ENCODE results near the gene MOB3B. TPM values are rescaled to one million over a fixed set of nuclear protein-coding genes. Genes with fewer than 3 reads are reported as not detected.

Gene MOB3B
- total RNA-seq, 1 donor from 2014 or later = 14.0 TPM

DNA sequence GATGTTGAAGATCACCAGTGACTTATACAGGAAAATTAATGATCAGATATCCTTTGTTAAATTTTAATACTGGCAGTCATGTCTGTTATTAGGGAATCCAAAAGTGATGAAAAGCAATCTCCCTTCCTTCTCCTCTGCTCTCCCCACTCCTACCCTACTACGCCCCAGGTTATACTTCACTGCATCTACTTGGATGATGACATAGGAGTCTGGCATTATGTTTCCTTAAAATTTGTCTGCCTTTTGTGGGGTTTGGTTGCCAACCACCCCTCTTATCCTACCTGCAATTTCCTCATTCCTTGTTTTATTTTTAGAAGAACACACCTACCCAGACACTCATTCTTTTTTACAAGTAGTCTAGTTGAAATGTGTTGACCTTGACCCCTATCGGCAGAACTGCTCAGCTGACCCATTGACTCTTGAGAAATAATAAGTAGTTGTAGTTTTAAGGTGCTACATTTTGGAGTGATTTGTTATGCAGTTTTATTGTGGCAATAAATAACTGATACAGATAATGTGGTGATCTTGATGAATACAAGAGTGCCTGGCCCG is 5.1 kb upstream of the MOB3B start:
- Histone ChIP-seq H4K20me1 (ENCODE audit: low read depth) (no peaks in the 10 kb centered on the region), H3K4me1 (peaks cover 32% of the 10 kb centered on the region), H3K79me2 (ENCODE audit: low read depth) (no peaks in the 10 kb centered on the region), H3K9me3 (ENCODE audit: low read depth) (no peaks in the 10 kb centered on the region), H3K9ac (no peak overlapping the region), H3K4me2 (no peak overlapping the region), H3K27ac (no peak overlapping the region), H2AFZ (replicated peaks) (no peak overlapping the region), H3K4me3 (no peak overlapping the region), H3F3A (ENCODE audit: low read depth) (no peaks in the 10 kb centered on the region), H3K27me3 (no peaks in the 10 kb centered on the region), H3K36me3 (no peaks in the 10 kb centered on the region)
- Mint-ChIP-seq H3K9me3 (no peaks in the 10 kb centered on the region), H3K4me3 (no peak overlapping the region), H3K27ac (no peak overlapping the region), H3K27me3 (ENCODE audit: insufficient read depth, low read depth) (no peaks in the 10 kb centered on the region), H3K4me1 (peaks cover 43% of the 10 kb centered on the region), H3K36me3 (peaks cover 14% of the 10 kb centered on the region)
- no peak for DNase-seq (ENCODE audit: low spot score)
- no peak for TF ChIP-seq EZH2 (IDR thresholded peaks at IDR 0.05)
- no peak for TF ChIP-seq EZH2phosphoT487 (IDR thresholded peaks at IDR 0.05)
- TF ChIP-seq, protein P1, sequence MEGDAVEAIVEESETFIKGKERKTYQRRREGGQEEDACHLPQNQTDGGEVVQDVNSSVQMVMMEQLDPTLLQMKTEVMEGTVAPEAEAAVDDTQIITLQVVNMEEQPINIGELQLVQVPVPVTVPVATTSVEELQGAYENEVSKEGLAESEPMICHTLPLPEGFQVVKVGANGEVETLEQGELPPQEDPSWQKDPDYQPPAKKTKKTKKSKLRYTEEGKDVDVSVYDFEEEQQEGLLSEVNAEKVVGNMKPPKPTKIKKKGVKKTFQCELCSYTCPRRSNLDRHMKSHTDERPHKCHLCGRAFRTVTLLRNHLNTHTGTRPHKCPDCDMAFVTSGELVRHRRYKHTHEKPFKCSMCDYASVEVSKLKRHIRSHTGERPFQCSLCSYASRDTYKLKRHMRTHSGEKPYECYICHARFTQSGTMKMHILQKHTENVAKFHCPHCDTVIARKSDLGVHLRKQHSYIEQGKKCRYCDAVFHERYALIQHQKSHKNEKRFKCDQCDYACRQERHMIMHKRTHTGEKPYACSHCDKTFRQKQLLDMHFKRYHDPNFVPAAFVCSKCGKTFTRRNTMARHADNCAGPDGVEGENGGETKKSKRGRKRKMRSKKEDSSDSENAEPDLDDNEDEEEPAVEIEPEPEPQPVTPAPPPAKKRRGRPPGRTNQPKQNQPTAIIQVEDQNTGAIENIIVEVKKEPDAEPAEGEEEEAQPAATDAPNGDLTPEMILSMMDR (IDR thresholded peaks at IDR 0.05) = no peak

DNA sequence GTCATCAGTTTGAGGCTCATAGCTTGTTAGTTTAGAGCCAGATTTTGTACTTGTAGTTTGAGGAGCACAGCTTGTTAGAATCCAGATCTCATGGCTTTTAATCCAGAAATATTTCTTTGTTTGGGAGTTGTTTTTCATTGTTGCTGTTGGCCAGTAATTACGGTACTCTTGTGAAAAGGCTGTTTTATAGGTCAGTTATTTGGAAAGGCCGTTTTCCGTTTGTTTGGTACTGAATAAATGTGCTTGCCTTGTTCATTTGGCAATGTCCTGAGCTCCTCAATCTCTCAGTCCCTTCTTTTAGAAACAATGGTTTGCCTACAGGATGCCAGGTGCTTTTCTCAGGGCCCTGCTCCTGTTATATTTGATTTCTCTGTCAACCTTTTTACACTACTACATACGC is 4.5 kb upstream of the MOB3B start:
- Histone ChIP-seq H3K9ac (no peak overlapping the region), H3K27ac (no peak overlapping the region)

DNA sequence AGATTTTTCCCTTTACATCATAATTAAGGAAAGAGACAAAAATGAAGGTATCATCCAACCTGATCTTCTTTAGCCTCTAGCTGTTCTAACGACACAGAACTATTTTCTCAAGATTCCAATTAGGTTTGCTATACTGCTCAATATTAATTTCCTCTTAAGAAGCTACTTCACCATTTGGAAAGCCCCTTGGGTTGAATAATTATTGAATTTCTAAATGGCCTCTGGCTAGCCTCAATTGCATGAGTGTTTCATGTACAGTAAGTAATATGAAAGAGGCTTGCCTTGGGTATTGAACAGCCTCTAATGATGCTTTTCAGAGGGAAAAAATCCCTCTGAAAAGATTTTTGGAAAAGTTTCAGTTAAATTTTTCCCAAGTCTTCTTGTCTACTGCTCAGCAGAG is 3.7 kb upstream of the MOB3B start:
- Histone ChIP-seq H3K79me2 (ENCODE audit: low read depth) (no peaks in the 10 kb centered on the region), H3K27ac (no peak overlapping the region), H3K36me3 (no peaks in the 10 kb centered on the region), H3F3A (ENCODE audit: low read depth) (peaks cover 11% of the 10 kb centered on the region), H3K4me1 (peaks cover 32% of the 10 kb centered on the region), H3K27me3 (no peaks in the 10 kb centered on the region), H2AFZ (replicated peaks) (no peak overlapping the region), H3K4me3 (no peak overlapping the region), H3K9me3 (ENCODE audit: low read depth) (no peaks in the 10 kb centered on the region), H3K9ac (no peak overlapping the region), H3K4me2 (no peak overlapping the region), H4K20me1 (ENCODE audit: low read depth) (no peaks in the 10 kb centered on the region)
- Mint-ChIP-seq H3K4me3 (no peak overlapping the region), H3K36me3 (peaks cover 14% of the 10 kb centered on the region), H3K27ac (no peak overlapping the region), H3K9me3 (no peaks in the 10 kb centered on the region), H3K4me1 (peaks cover 40% of the 10 kb centered on the region), H3K27me3 (ENCODE audit: insufficient read depth, low read depth) (no peaks in the 10 kb centered on the region)
- TF ChIP-seq EZH2 (IDR thresholded peaks at IDR 0.05) (no peak), EZH2phosphoT487 (IDR thresholded peaks at IDR 0.05) (no peak)
- TF ChIP-seq, protein P1 (IDR thresholded peaks at IDR 0.05) = no peak
- no peak for DNase-seq (ENCODE audit: low spot score)

More for the DNA sequence above, 4.5 kb upstream of the MOB3B start:
- TF ChIP-seq EZH2phosphoT487 (IDR thresholded peaks at IDR 0.05) (no peak), EZH2 (IDR thresholded peaks at IDR 0.05) (no peak)
- TF ChIP-seq, protein P1 (IDR thresholded peaks at IDR 0.05) = no peak
- no peaks in the 10 kb centered on the region for H4K20me1 ChIP-seq (ENCODE audit: low read depth)
- H3K36me3 ChIP-seq = no peaks in the 10 kb centered on the region
- H3K27me3 ChIP-seq = no peaks in the 10 kb centered on the region
- Mint-ChIP-seq H3K36me3 (peaks cover 14% of the 10 kb centered on the region), H3K4me3 (no peak overlapping the region), H3K4me1 (peaks cover 44% of the 10 kb centered on the region), H3K9me3 (no peaks in the 10 kb centered on the region), H3K27ac (no peak overlapping the region), H3K27me3 (ENCODE audit: insufficient read depth, low read depth) (no peaks in the 10 kb centered on the region)
- H3K4me3 ChIP-seq = no peak overlapping the region
- H3K4me1 ChIP-seq = peaks cover 32% of the 10 kb centered on the region
- no peak overlapping the region for H2AFZ ChIP-seq (replicated peaks)
- no peak for DNase-seq (ENCODE audit: low spot score)
- H3F3A ChIP-seq (ENCODE audit: low read depth) = peaks cover 3% of the 10 kb centered on the region
- H3K9me3 ChIP-seq (ENCODE audit: low read depth) = no peaks in the 10 kb centered on the region
- H3K79me2 ChIP-seq (ENCODE audit: low read depth) = no peaks in the 10 kb centered on the region
- H3K4me2 ChIP-seq = peak overlapping the region; percentile 12
